Endothelial cell (in vitro differentiated cells): ENCODE data around the gene TAAR1. TPM values are rescaled to one million over a fixed set of nuclear protein-coding genes. Genes with fewer than 3 reads are reported as not detected.

ENCODE experiments used
- DNase-seq: peaks from one replicate; pipeline ENCODE4 v3.0.0; 2021; ENCODE audit warnings: low spot score
- H3K27ac Mint-ChIP-seq: one replicate; pipeline ENCODE4 v1.8.0; 2021; ENCODE audit warnings: mixed read lengths, inconsistent platforms; ENCODE audit not compliant: unreplicated experiment
- H3K27me3 Mint-ChIP-seq: one replicate; pipeline ENCODE4 v1.8.0; 2021; ENCODE audit warnings: mild to moderate bottlenecking, moderate library complexity, mixed read lengths, inconsistent platforms; ENCODE audit not compliant: unreplicated experiment
- H3K36me3 Mint-ChIP-seq: one replicate; pipeline ENCODE4 v1.8.0; 2021; ENCODE audit warnings: mild to moderate bottlenecking, low read depth, mixed read lengths, inconsistent platforms; ENCODE audit not compliant: unreplicated experiment
- H3K4me1 Mint-ChIP-seq: one replicate; pipeline ENCODE4 v1.8.0; 2021; ENCODE audit warnings: mild to moderate bottlenecking, mixed read lengths, inconsistent platforms; ENCODE audit not compliant: unreplicated experiment
- H3K4me3 Mint-ChIP-seq: one replicate; pipeline ENCODE4 v1.8.0; 2021; ENCODE audit warnings: mild to moderate bottlenecking, mixed read lengths, inconsistent platforms; ENCODE audit not compliant: unreplicated experiment
- H3K9me3 Mint-ChIP-seq: one replicate; pipeline ENCODE4 v1.8.0; 2021; ENCODE audit warnings: mixed read lengths, inconsistent platforms; ENCODE audit not compliant: unreplicated experiment
- CTCF ChIP-seq: fragments of 200-600 bp; sonication (generic); IDR thresholded peaks from one replicate; pipeline ENCODE4 v1.5.0; 2021; ENCODE audit warnings: antibody characterized with exemption; ENCODE audit not compliant: unreplicated experiment
- total RNA-seq: library from RNA; stranded (reverse); fragmentation: NEBNext Ultra II Directional; extraction: Animal tissue kit (Norgen Biotek cat#: 25700); gene quantifications from one replicate; pipeline ENCODE4 v1.2.1, GENCODE V29; 2021; ENCODE audit not compliant: unreplicated experiment

Gene TAAR1
- total RNA-seq, 1 donor from 2014 or later, result not detected

GRCh38 chr6:132598473-132598872 lies 60.5 kb downstream of the TAAR1 start:
- Mint-ChIP-seq H3K27ac (no peak overlapping the region), H3K9me3 (no peaks in the 10 kb centered on the region), H3K27me3 (no peaks in the 10 kb centered on the region), H3K4me1 (no peaks in the 10 kb centered on the region), H3K36me3 (no peaks in the 10 kb centered on the region), H3K4me3 (no peak overlapping the region)
- TF ChIP-seq CTCF, result no peak
- peak; percentile 7 for DNase-seq

- no peak overlapping the region for H3K27ac Mint-ChIP-seq
- H3K4me3 Mint-ChIP-seq, result no peak overlapping the region
- no peaks in the 10 kb centered on the region for H3K9me3 Mint-ChIP-seq
- no peak for TF ChIP-seq CTCF
- no peak for DNase-seq
- H3K4me1 Mint-ChIP-seq, result peaks cover 2% of the 10 kb centered on the region
- peaks cover 2% of the 10 kb centered on the region for H3K27me3 Mint-ChIP-seq
- no peaks in the 10 kb centered on the region for H3K36me3 Mint-ChIP-seq
Measured at GRCh38 chr6:132596201-132596600, 62.8 kb downstream of the TAAR1 start.

Other genes with a start within 250 kb of the TAAR1 start
- 60.9 TPM for gene STX7, start 146.1 kb downstream of the TAAR1 start, total RNA-seq
- gene TAAR9, start 120.9 kb downstream of the TAAR1 start, total RNA-seq, result not detected
- gene TAAR8, start 106.5 kb downstream of the TAAR1 start, total RNA-seq, result not detected
- gene TAAR6, start 88.9 kb downstream of the TAAR1 start, total RNA-seq, result not detected
- not detected for gene TAAR5, start 69.4 kb downstream of the TAAR1 start, total RNA-seq
- not detected for gene TAAR2, start 34.9 kb downstream of the TAAR1 start, total RNA-seq
- gene VNN1, start 54.9 kb upstream of the TAAR1 start, total RNA-seq, result 1.5 TPM
- not detected for gene VNN2, start 98.7 kb upstream of the TAAR1 start, total RNA-seq
- 11.1 TPM for gene SLC18B1, start 139.5 kb upstream of the TAAR1 start, total RNA-seq
- 1,343 TPM for gene RPS12, start 155.4 kb upstream of the TAAR1 start, total RNA-seq